K562 (cell line): ENCODE results near the gene ELOVL2. TPM values are rescaled to one million over a fixed set of nuclear protein-coding genes. Genes with fewer than 3 reads are reported as not detected.
A peak's percentile ranks its signal among the peaks of the same experiment; 100 is the strongest.

Source experiments
- ATAC-seq: fragments of 200-7000 bp; cut with Tn5 transposase; 3 replicates; pipeline ENCODE4 v1.9.1; 2020; ENCODE audit warnings: moderate library complexity
- BruUV-seq: library from RNA; stranded (reverse); fragments of 400-500 nt; replicated peaks from 2 replicates; lab custom pipeline; 2021; lab: Mats Ljungman, UMichigan
- CTCF ChIA-PET: fragments of 300-600 bp; formaldehyde crosslinking; extraction: SDS; loops from one replicate; lab custom pipeline; 2021; ENCODE audit warnings: low intra/inter-chr PET ratio; lab: Yijun Ruan, JAX
- POLR2A ChIA-PET: fragments of 300-600, 350-650 bp; sonication (Branson Sonifier 250); formaldehyde crosslinking; extraction: SDS; loops from one replicate; lab custom pipeline; 2021; ENCODE audit warnings: antibody characterized with exemption, inconsistent platforms; lab: Yijun Ruan, JAX
- DNase-seq, 4 experiments: peaks; one replicate each; pipeline versions ENCODE4 v3.0.0 to v3.0.0-alpha.2; 2011 to 2018; ENCODE audit warnings: low spot score in 3 of 4, mixed read lengths in 3 of 4; ENCODE audit errors: extremely low read depth in 1 of 4
- FAIRE-seq: peaks from 2 replicates; lab custom pipeline; 2011; peaks lifted over from hg19 to GRCh38; lab: Jason Lieb, UNC
- H2AFZ ChIP-seq: 2 replicates; pipeline ENCODE4 v1.6.0; 2011; ENCODE audit warnings: low read depth, low read length, control low read depth, inconsistent platforms
- H3K27ac ChIP-seq: fragments of 200-600 bp; 3 replicates; pipeline ENCODE4 v1.8.0; 2011; ENCODE audit warnings: low read depth, mild to moderate bottlenecking, control low read depth, inconsistent platforms, low read length, moderate library complexity, mixed read lengths; ENCODE audit errors: extremely low read depth
- H3K27me3 ChIP-seq, 2 experiments: fragments of 300-600 bp in 1 of 2; 2 replicates in 1 of 2; 3 replicates in 1 of 2; pipeline versions ENCODE4 v1.6.0 to v1.8.0; 2011; ENCODE audit warnings: inconsistent platforms in 2 of 2, low read length in 2 of 2, mild to moderate bottlenecking in 1 of 2, mixed read lengths in 1 of 2, moderate library complexity in 1 of 2; ENCODE audit not compliant: control insufficient read depth in 2 of 2, insufficient read depth in 2 of 2
- H3K36me3 ChIP-seq: fragments of 300-600 bp; 3 replicates; pipeline ENCODE4 v1.8.0; 2011; ENCODE audit warnings: mild to moderate bottlenecking, low read length, inconsistent platforms; ENCODE audit not compliant: control insufficient read depth, insufficient read depth
- H3K4me1 ChIP-seq, 2 experiments: fragments of 200-600 bp in 1 of 2; replicated peaks in 1 of 2; 2 replicates in 1 of 2; 3 replicates in 1 of 2; pipeline versions ENCODE4 v1.5.1 to v1.8.0; 2011; ENCODE audit warnings: inconsistent platforms in 2 of 2, low read length in 2 of 2, mild to moderate bottlenecking in 1 of 2, mixed read lengths in 1 of 2, moderate library complexity in 1 of 2; ENCODE audit not compliant: control insufficient read depth in 2 of 2, insufficient read depth in 2 of 2
- H3K4me2 ChIP-seq: 2 replicates; pipeline ENCODE4 v1.6.1; 2011; ENCODE audit warnings: low read length, control low read depth, inconsistent platforms, mixed read lengths; ENCODE audit not compliant: insufficient read depth
- H3K4me3 ChIP-seq: fragments of 200-600 bp; sonication (generic), shearing (Covaris generic); 2 replicates; pipeline ENCODE4 v1.5.1; 2016; ENCODE audit warnings: control low read depth, inconsistent platforms
- H3K79me2 ChIP-seq: fragments of 200-600 bp; 3 replicates; pipeline ENCODE4 v1.8.0; 2011; ENCODE audit warnings: low read length, inconsistent platforms; ENCODE audit not compliant: control insufficient read depth, insufficient read depth
- H3K9ac ChIP-seq, 2 experiments: 2 replicates each; pipeline versions ENCODE4 v1.6.0 to v1.6.1; 2011; ENCODE audit warnings: low read depth in 2 of 2, low read length in 2 of 2, control low read depth in 1 of 2, inconsistent platforms in 1 of 2, mild to moderate bottlenecking in 1 of 2, mixed read lengths in 1 of 2; ENCODE audit not compliant: insufficient read depth in 1 of 2
- H3K9me1 ChIP-seq: one replicate; pipeline ENCODE4 v1.6.0; 2011; ENCODE audit warnings: inconsistent platforms, mild to moderate bottlenecking, low read length, moderate library complexity; ENCODE audit not compliant: control insufficient read depth, insufficient read depth
- H3K9me3 ChIP-seq: replicated peaks from 2 replicates; pipeline ENCODE4 v1.5.1; 2011; ENCODE audit warnings: low read depth, low read length, inconsistent platforms; ENCODE audit not compliant: control insufficient read depth, insufficient read depth
- H4K20me1 ChIP-seq: replicated peaks from 2 replicates; pipeline ENCODE4 v1.6.1; 2011; ENCODE audit warnings: low read length, inconsistent platforms, mixed read lengths; ENCODE audit not compliant: control insufficient read depth, insufficient read depth
- CBFB ChIP-seq: sonication (generic); formaldehyde crosslinking; IDR thresholded peaks from 2 replicates; pipeline ENCODE4 v1.4.0; 2020; ENCODE audit warnings: mild to moderate bottlenecking, missing genetic modification reagents
- CBX8 ChIP-seq: fragments of 200-600 bp; sonication (generic); IDR thresholded peaks from 2 replicates; pipeline ENCODE4 v1.6.1; 2012; ENCODE audit warnings: borderline replicate concordance, mixed run types, low read depth, mild to moderate bottlenecking, moderate library complexity, mixed read lengths, low read length, control low read depth, inconsistent platforms; ENCODE audit not compliant: poor library complexity, severe bottlenecking; ENCODE audit errors: extremely low read depth
- E2F5 ChIP-seq: sonication (generic); formaldehyde crosslinking; IDR thresholded peaks from 2 replicates; pipeline ENCODE4 v1.8.0; 2022; ENCODE audit warnings: mild to moderate bottlenecking, missing genetic modification reagents
- IFI16 ChIP-seq: fragments of 250-450 bp; sonication (Bioruptor Pico); IDR thresholded peaks from 2 replicates; pipeline ENCODE4 v2.1.2; 2022; ENCODE audit warnings: mild to moderate bottlenecking, inconsistent platforms
- NFIC ChIP-seq: fragments of 450-650 bp; IDR thresholded peaks from 2 replicates; pipeline ENCODE4 v1.6.1; 2017; ENCODE audit warnings: mild to moderate bottlenecking, inconsistent platforms
- SAFB ChIP-seq: fragments of 200-400 bp; formaldehyde crosslinking; IDR thresholded peaks from 2 replicates; pipeline ENCODE4 v1.6.1; 2017; ENCODE audit warnings: low read depth, low read length, borderline replicate concordance
- SMAD1 ChIP-seq: fragments of 150-350 bp; IDR thresholded peaks from 2 replicates; pipeline ENCODE4 v1.6.1; 2014; ENCODE audit warnings: low read length, low read depth; ENCODE audit not compliant: partially characterized antibody
- SMARCA4 ChIP-seq: fragments of 450-650 bp; IDR thresholded peaks from 2 replicates; pipeline ENCODE4 v1.6.1; 2016
- TEAD2 ChIP-seq: fragments of 450-650 bp; IDR thresholded peaks from 2 replicates; pipeline ENCODE4 v1.6.1; 2016; ENCODE audit warnings: missing genetic modification characterization, control low read depth, missing compliant biosample characterization
- UBTF ChIP-seq, 2 experiments: IDR thresholded peaks; 2 replicates each; pipeline ENCODE4 v1.6.1; 2012; ENCODE audit warnings: improper control_type of control experiment in 2 of 2, low read depth in 2 of 2, low read length in 2 of 2, borderline replicate concordance in 1 of 2
- XRCC4 ChIP-seq: IDR thresholded peaks from one replicate; pipeline ENCODE4 v1.6.1; 2011; ENCODE audit not compliant: insufficient read depth, insufficient read length; ENCODE audit errors: extremely low read depth
- ZBTB9 ChIP-seq: fragments of 450-650 bp; formaldehyde crosslinking; IDR thresholded peaks from 2 replicates; pipeline ENCODE4 v1.4.0; 2020; ENCODE audit warnings: mild to moderate bottlenecking, moderate library complexity
- ZNF584 ChIP-seq: fragments of 200-800 bp; sonication (Bioruptor generic); IDR thresholded peaks from 2 replicates; pipeline ENCODE4 v1.6.1; 2016; ENCODE audit warnings: low read depth, mild to moderate bottlenecking, missing genetic modification characterization, missing compliant biosample characterization
- ZNF77 ChIP-seq: fragments of 250-450 bp; sonication (Bioruptor Pico); IDR thresholded peaks from 2 replicates; pipeline ENCODE4 v1.5.0; 2020
- ZNF780A ChIP-seq: fragments of 250-450 bp; sonication (Bioruptor Pico); IDR thresholded peaks from 2 replicates; pipeline ENCODE4 v1.5.0; 2021; ENCODE audit warnings: mild to moderate bottlenecking
- WGBS: fragments of 100-300 bp; shearing (Covaris generic); methylation state at CpG from one replicate; pipeline ENCODE4 v1.1.6; 2016; ENCODE audit warnings: low coverage, mixed read lengths; ENCODE audit not compliant: insufficient coverage; ENCODE audit errors: missing lambda C conversion rate; 5-methylcytosine and 5-hydroxymethylcytosine counted together
- in situ Hi-C: fragments of 300-500 bp; cut with MboI; formaldehyde crosslinking; loops from 4 replicates; pipeline ENCODE4 v1.15.0; 2018; ENCODE audit warnings: inconsistent platforms, mixed read lengths
- intact Hi-C: fragments of 100-400 bp; cut with micrococcal nuclease; formaldehyde crosslinking; loops from 2 replicates; pipeline ENCODE4 v1.14.2; 2022
- polyA plus RNA-seq, 8 experiments: library from polyadenylated mRNA; depleted of rRNA in 4 of 8; stranded (reverse) in 5 of 8; unstranded in 3 of 8; fragments of >200 nt; fragmentation: Nextera tagmentation in 2 of 8; fragmentation: Illumina TruSeq in 1 of 8; extraction: Ambion mirVana in 2 of 8; extraction: Trizol in 1 of 8; gene quantifications; 2 replicates each; pipeline versions ENCODE4 v1.2.1 to v1.2.3, GENCODE V29; 2011 to 2014; ENCODE audit warnings: inconsistent platforms in 1 of 8, missing spikeins in 1 of 8
- total RNA-seq, 7 experiments: library from RNA; depleted of rRNA in 6 of 7; stranded (reverse); fragments of >200 nt in 6 of 7; fragmentation: Illumina TruSeq in 2 of 7; extraction: Trizol in 2 of 7; gene quantifications; 2 replicates each; pipeline versions ENCODE4 v1.2.1 to v1.2.3, GENCODE V29; 2011 to 2021; ENCODE audit warnings: low replicate concordance in 1 of 7

ELOVL2 gene
- total and polyA plus RNA-seq, 9 of the 15 experiments (the other 6 are each of a cell fraction or from before 2014, with no cell fraction given) = 0.05 to 0.96 (median 0.31) TPM

GRCh38 chr6:11093376-11093625 lies 49.2 kb upstream of the ELOVL2 start (continued):
- TF ChIP-seq CBFB (CRISPR knock-in tag) = no peak
- peak; percentile 31 for TF ChIP-seq SMAD1
- TF ChIP-seq IFI16 = no peak
- no peak for TF ChIP-seq NFIC
- peak; percentile 53; the same call in 1 of the 2 replicates for TF ChIP-seq E2F5

GRCh38 chr6:11092668-11093375 lies 48.7 kb upstream of the ELOVL2 start:
- ChIA-PET POLR2A (interaction anchor here (0.6 to 2.4 kb wide), 11 partner anchors 9 to 631 kb away, joined by 3 to 16 read pairs (median 3); no protein-coding TSS in a partner anchor), CTCF (interaction anchor here (1.6 kb wide), 1 partner anchor 51 kb away, joined by 6 read pairs; no protein-coding TSS in a partner anchor)
- ATAC-seq (peak; percentile 19), FAIRE-seq (peak; percentile 19), DNase-seq (peak in 2 of 4 experiments; percentile 68)
- peak overlapping the region; percentile 90 to 92 for H3K9ac ChIP-seq
- H4K20me1 ChIP-seq = no peaks in the 10 kb centered on the region
- BruUV-seq = TSS peak; percentile 95
- H3K4me3 ChIP-seq = peak overlapping the region; percentile 68
- peaks cover 12 to 15% of the 10 kb centered on the region in 2 experiments for H3K4me1 ChIP-seq
- peak overlapping the region; percentile 91 for H3K27ac ChIP-seq
- intact Hi-C loops = no loop called here
- H2AFZ ChIP-seq = peak overlapping the region; percentile 97
- in situ Hi-C loops = no loop called here
- no peaks in the 10 kb centered on the region for H3K9me3 ChIP-seq
- no peaks in the 10 kb centered on the region; the same call in 2 of the 3 replicates for H3K36me3 ChIP-seq
- peak overlapping the region; percentile 97 for H3K4me2 ChIP-seq
- WGBS = 2% methylated on average over 10 of the region's 10 CpGs
- H3K27me3 ChIP-seq = no peaks in the 10 kb centered on the region
- H3K9me1 ChIP-seq = no peaks in the 10 kb centered on the region
- H3K79me2 ChIP-seq = peaks cover 38% of the 10 kb centered on the region
- TF ChIP-seq ZNF780A (CRISPR knock-in tag) (no peak), CBX8 (no peak), UBTF (IDR thresholded peaks at IDR 0.05; ENCODE audit: borderline replicate concordance in 1 of 2, low read depth in 2 of 2, low read length in 2 of 2) (no peak), TEAD2 (tag) (no peak), ZNF584 (CRISPR knock-in tag) (0 out of 2 replicates have a peak, but pooled peaks have one; percentile 5), ZBTB9 (CRISPR knock-in tag) (no peak), SAFB (no peak), XRCC4 (no peak), SMARCA4 (0 out of 2 replicates have a peak, but pooled peaks have one; percentile 6), ZNF77 (CRISPR knock-in tag) (no peak)
